ENCODE measurements around the gene CAMK2B.

CAMK2B gene

DNA sequence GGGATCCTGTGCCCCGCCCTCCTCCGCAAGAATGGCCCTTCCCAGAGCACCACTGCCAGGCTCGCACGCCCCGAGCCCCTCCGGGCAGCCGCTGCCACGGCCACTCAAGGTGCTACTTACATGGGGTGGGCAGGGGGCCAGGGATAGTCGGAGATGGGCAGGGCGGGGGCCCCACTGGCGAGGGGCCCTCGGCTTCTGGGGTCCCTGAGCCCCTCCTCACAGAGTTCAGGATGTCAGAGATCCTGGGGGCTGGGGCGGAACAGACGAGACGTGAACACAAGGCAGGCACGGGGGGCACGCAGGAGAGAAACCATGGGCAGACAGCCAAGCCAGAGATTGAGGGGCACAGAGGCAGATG lies 99.0 kb downstream of the CAMK2B start:
- in situ Hi-C loops (cut with MboI; ENCODE audit: low pct_unique_long_range_greater_than_20kb, low sequenced_read_pairs, unreplicated experiment) = no loop called here

DNA sequence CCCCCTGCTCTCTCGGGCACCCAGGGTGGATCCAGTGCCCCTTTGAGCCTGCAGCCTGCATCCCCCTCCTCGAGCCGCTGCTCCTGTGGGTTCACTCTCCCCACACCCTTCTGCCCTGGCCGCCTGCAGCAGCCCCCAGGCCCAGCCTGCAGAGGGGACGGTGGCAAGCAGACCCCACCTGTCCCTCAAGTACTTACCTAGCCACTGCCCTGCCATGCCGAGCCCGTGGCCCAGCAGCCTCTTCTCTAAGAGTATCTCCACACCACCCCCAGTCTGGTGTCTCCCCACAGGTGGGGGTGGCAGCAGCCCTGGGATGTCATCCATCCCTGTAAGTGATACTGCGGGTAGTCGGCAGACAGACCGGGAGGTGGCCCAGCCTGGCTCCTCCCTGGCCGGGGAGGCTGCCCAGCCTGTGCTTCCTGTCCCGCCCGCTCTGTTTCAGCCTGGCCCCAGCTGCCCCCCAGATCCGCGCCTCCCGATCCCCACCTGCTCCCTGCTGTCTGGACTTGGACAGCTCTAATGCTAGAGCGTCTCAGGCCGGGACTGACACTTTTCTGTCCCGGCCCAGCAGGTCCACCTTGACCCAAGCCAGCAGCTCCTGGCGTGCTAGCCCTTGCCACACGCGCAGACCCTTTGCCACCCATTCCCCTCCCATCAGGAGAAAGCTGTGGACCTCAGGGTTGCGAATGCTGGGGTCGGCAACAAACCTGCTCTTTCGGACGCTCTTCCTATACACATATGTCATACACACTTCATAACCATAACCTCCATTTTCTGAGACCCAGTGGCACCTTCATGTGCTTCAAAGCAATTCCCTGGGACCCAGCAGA lies 99.6 kb downstream of the CAMK2B start:
- TF ChIP-seq, protein P1, sequence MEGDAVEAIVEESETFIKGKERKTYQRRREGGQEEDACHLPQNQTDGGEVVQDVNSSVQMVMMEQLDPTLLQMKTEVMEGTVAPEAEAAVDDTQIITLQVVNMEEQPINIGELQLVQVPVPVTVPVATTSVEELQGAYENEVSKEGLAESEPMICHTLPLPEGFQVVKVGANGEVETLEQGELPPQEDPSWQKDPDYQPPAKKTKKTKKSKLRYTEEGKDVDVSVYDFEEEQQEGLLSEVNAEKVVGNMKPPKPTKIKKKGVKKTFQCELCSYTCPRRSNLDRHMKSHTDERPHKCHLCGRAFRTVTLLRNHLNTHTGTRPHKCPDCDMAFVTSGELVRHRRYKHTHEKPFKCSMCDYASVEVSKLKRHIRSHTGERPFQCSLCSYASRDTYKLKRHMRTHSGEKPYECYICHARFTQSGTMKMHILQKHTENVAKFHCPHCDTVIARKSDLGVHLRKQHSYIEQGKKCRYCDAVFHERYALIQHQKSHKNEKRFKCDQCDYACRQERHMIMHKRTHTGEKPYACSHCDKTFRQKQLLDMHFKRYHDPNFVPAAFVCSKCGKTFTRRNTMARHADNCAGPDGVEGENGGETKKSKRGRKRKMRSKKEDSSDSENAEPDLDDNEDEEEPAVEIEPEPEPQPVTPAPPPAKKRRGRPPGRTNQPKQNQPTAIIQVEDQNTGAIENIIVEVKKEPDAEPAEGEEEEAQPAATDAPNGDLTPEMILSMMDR (IDR thresholded peaks at IDR 0.05; ENCODE audit: extremely low read depth, insufficient read depth, missing control alignments) = no peak
- DNase-seq (ENCODE audit: low spot score) = no peak
- in situ Hi-C loops (cut with MboI; ENCODE audit: low pct_unique_long_range_greater_than_20kb, low sequenced_read_pairs, unreplicated experiment) = no loop called here

More for the DNA sequence above, 99.0 kb downstream of the CAMK2B start:
- no peak for DNase-seq (ENCODE audit: low spot score)
- TF ChIP-seq, protein P1 (IDR thresholded peaks at IDR 0.05; ENCODE audit: extremely low read depth, insufficient read depth, missing control alignments) = no peak

DNA sequence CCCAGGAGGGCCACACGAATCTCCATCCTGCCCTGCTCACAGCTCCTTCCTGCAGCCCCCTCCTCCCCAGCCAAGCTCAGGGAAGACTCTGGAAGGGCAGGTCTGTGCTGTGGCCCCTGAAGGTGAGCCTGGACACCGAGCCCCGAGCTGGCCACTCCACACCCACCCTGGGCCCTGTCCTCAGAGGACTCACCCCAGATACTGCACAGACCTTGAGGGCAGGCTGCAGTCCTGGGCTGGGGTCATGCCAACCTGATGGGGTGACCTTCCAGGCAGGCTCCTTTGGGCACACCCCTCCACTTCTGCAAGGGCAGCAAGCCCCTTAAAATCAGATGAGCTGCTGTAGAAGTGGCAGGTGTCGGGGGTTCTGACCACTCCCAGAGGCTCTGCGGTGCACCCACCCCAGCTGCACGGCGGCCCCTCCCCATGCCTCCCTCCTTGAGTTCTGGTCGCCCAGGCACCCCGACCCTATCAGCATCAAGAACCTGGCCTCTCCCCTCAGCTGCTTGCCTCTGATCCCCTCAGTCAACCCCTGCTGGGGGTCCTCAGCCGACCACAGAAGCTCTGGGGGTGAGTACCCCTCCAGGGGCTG lies 100.3 kb downstream of the CAMK2B start:
- in situ Hi-C loops (cut with MboI; ENCODE audit: low pct_unique_long_range_greater_than_20kb, low sequenced_read_pairs, unreplicated experiment) = no loop called here
- no peak for DNase-seq (ENCODE audit: low spot score)
- TF ChIP-seq, protein P1 (IDR thresholded peaks at IDR 0.05; ENCODE audit: extremely low read depth, insufficient read depth, missing control alignments) = no peak

DNA sequence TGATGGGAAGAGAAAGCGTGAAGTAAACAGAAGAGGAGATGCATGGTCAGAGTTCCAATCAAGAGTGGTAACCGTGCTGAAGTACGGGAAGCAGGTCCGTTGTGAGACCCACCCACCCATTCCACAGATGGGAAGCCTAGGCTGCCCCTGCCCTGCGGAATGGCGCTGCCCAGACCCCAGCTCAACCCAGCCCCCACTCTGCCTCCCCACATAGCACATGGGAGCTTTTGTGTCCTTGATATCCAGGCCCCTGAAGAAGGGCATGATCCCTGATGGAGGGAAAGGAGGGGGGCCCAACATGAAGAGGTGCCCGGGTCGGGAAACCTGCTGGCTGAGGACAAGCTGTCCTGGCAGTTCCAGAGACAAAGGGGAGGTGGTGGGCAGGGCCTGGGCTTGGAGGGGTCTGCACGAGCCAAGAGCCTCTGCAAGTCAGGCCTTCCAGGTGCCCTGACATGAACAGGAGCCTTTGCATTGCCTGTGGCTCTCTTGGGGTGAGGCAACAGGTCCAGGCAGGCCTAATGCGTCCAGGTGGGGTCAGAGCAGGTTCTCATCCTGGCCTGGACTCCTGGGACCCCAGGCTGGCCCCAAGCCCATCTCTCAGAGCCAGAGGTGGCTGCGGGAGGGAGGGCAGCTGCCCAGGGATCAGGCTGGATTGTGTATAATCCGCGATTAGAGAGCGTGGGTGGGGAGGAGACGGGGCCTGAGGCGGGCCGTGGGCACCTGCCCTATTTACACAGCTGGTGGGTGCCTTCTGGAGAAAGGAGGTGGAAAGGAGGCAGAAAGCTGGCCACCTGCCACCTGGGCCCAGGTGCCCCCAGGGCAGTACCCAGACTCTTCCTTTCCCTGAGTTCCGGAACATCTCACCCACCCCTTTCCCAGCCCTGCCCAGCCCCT lies 101.1 kb downstream of the CAMK2B start:
- in situ Hi-C loops (cut with MboI; ENCODE audit: low pct_unique_long_range_greater_than_20kb, low sequenced_read_pairs, unreplicated experiment) = no loop called here
- TF ChIP-seq, protein P1 (IDR thresholded peaks at IDR 0.05; ENCODE audit: extremely low read depth, insufficient read depth, missing control alignments) = no peak
- no peak for DNase-seq (ENCODE audit: low spot score)

DNA sequence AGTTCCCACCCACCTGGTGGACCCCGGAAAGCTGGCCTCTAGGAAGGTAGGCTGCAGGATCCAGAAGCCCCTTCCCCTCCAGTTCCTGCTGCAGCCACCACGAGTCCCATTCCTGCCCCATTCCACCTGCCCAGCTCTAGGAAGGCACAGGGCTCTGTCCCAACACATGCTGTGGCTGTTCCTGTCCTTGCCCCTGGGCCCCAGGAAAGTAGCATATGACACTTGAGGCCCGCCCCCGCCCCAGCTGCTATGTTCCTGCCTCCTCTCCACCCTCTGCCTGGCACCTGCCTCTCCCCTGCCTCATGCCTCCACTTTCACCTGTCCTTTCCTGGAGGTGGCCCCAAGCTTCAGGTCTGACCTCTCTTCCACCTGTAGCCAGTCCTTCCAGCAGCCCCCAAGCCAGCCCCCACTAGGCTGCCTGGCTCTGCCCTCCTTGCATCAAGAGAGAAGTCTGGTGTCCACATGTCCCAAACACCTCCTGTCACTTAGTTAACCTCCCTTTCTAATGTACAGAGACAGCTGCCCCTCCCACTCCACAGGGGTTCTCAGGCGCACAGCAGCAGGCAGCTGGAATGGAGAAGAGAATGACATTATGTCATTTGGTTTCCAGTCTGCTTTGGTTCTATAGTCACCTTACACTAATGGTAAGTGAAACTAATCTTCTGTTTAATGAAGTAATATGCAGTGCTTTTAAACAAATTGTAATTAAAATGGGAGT lies 101.9 kb downstream of the CAMK2B start:
- in situ Hi-C loops (cut with MboI; ENCODE audit: low pct_unique_long_range_greater_than_20kb, low sequenced_read_pairs, unreplicated experiment) = no loop called here
- DNase-seq (ENCODE audit: low spot score) = no peak
- TF ChIP-seq, protein P1 (IDR thresholded peaks at IDR 0.05; ENCODE audit: extremely low read depth, insufficient read depth, missing control alignments) = no peak

DNA sequence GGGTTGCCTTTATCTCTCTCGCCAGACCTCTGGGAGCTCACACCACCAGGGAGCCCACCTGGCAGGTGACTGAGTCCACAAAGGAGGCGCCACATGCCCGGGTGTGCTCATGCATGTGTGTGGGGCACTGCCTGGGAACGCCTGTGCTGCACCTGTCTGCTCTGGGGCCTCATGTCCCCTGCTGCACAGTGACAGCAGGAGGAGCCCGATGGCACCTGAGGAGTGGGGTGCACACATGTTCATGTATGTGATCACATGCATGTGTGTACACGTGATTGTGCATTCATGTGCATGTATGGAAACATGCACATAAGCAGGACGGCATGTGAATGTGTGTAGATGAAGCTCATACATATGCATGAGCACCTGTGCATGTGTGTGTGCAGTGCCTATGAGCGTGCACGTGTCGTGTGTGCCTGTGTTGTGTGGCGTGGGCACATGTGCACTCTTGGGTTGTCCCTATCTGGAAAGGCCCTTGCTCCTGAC lies 102.6 kb downstream of the CAMK2B start:
- in situ Hi-C loops (cut with MboI; ENCODE audit: low pct_unique_long_range_greater_than_20kb, low sequenced_read_pairs, unreplicated experiment) = no loop called here

More for the DNA sequence above, 102.6 kb downstream of the CAMK2B start:
- DNase-seq (ENCODE audit: low spot score) = no peak
- TF ChIP-seq, protein P1 (IDR thresholded peaks at IDR 0.05; ENCODE audit: extremely low read depth, insufficient read depth, missing control alignments) = no peak

Measured in GM13977 (cell line).